Endothelial cell (in vitro differentiated cells): ENCODE measurements around the gene ATG5. TPM values are rescaled to one million over a fixed set of nuclear protein-coding genes. Genes with fewer than 3 reads are reported as not detected.
"Not testable (repeated sequence)": the region's sequence is repeated elsewhere in the genome, so short reads cannot be mapped to it uniquely, and the experiment has no call there.

Experiments
- DNase-seq: peaks from one replicate; pipeline ENCODE4 v3.0.0; 2021; ENCODE audit warnings: low spot score
- H3K27ac Mint-ChIP-seq: one replicate; pipeline ENCODE4 v1.8.0; 2021; ENCODE audit warnings: mixed read lengths, inconsistent platforms; ENCODE audit not compliant: unreplicated experiment
- H3K27me3 Mint-ChIP-seq: one replicate; pipeline ENCODE4 v1.8.0; 2021; ENCODE audit warnings: mild to moderate bottlenecking, moderate library complexity, mixed read lengths, inconsistent platforms; ENCODE audit not compliant: unreplicated experiment
- H3K36me3 Mint-ChIP-seq: one replicate; pipeline ENCODE4 v1.8.0; 2021; ENCODE audit warnings: mild to moderate bottlenecking, low read depth, mixed read lengths, inconsistent platforms; ENCODE audit not compliant: unreplicated experiment
- H3K4me1 Mint-ChIP-seq: one replicate; pipeline ENCODE4 v1.8.0; 2021; ENCODE audit warnings: mild to moderate bottlenecking, mixed read lengths, inconsistent platforms; ENCODE audit not compliant: unreplicated experiment
- H3K4me3 Mint-ChIP-seq: one replicate; pipeline ENCODE4 v1.8.0; 2021; ENCODE audit warnings: mild to moderate bottlenecking, mixed read lengths, inconsistent platforms; ENCODE audit not compliant: unreplicated experiment
- H3K9me3 Mint-ChIP-seq: one replicate; pipeline ENCODE4 v1.8.0; 2021; ENCODE audit warnings: mixed read lengths, inconsistent platforms; ENCODE audit not compliant: unreplicated experiment
- total RNA-seq: library from RNA; stranded (reverse); fragmentation: NEBNext Ultra II Directional; extraction: Animal tissue kit (Norgen Biotek cat#: 25700); gene quantifications from one replicate; pipeline ENCODE4 v1.2.1, GENCODE V29; 2021; ENCODE audit not compliant: unreplicated experiment
- TF ChIP-seq, protein P1 (sequence below): fragments of 200-600 bp; sonication (generic); IDR thresholded peaks from one replicate; pipeline ENCODE4 v1.5.0; 2021; ENCODE audit warnings: antibody characterized with exemption; ENCODE audit not compliant: unreplicated experiment

ATG5 gene
- total RNA-seq, 1 donor from 2014 or later = 27.5 TPM

DNA sequence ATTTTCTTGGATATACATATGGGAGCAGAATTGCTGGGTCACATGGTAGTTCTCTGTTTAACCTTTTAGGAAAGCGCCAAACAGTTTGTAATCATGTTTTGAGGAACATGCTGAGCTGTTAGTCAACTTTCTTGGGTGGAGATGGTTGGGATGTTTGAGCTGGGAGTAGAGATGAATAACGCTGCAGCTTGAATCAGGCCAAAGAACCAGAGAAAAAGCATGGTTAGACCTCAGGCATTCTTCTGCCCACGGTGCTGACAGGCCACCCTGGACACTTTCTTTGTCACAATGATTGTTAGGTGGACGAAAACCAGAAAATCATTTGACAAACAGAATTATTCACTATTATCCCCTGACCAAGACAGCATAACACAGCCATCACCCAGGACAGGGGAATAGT lies 172.6 kb downstream of the ATG5 start:
- no peak overlapping the region for H3K27ac Mint-ChIP-seq
- no peaks in the 10 kb centered on the region for H3K9me3 Mint-ChIP-seq
- no peaks in the 10 kb centered on the region for H3K36me3 Mint-ChIP-seq
- H3K4me1 Mint-ChIP-seq = peaks cover 11% of the 10 kb centered on the region
- TF ChIP-seq, protein P1, sequence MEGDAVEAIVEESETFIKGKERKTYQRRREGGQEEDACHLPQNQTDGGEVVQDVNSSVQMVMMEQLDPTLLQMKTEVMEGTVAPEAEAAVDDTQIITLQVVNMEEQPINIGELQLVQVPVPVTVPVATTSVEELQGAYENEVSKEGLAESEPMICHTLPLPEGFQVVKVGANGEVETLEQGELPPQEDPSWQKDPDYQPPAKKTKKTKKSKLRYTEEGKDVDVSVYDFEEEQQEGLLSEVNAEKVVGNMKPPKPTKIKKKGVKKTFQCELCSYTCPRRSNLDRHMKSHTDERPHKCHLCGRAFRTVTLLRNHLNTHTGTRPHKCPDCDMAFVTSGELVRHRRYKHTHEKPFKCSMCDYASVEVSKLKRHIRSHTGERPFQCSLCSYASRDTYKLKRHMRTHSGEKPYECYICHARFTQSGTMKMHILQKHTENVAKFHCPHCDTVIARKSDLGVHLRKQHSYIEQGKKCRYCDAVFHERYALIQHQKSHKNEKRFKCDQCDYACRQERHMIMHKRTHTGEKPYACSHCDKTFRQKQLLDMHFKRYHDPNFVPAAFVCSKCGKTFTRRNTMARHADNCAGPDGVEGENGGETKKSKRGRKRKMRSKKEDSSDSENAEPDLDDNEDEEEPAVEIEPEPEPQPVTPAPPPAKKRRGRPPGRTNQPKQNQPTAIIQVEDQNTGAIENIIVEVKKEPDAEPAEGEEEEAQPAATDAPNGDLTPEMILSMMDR = no peak
- H3K27me3 Mint-ChIP-seq = peaks cover 2% of the 10 kb centered on the region
- no peak for DNase-seq
- H3K4me3 Mint-ChIP-seq = no peak overlapping the region

DNA sequence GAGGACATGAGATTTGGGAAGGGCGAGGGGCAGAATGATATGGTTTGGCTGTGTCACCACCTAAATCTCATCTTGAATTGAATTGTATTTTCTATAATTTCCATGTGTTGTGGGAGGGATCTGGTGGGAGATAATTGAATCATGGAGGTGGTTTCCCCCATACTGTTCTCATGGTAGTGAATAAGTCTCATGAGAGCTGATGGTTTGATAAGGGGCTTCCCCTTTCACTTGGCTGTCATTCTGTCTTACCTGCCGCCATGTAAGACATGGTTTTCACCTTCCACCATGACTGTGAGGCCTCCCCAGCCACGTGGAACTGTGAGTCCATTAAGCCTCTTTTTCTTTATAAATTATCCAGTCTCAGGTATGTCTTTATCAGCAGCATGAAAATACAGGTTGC lies 173.1 kb downstream of the ATG5 start:
- H3K36me3 Mint-ChIP-seq, H3K9me3 Mint-ChIP-seq, H3K27ac Mint-ChIP-seq, H3K4me3 Mint-ChIP-seq, DNase-seq, H3K27me3 Mint-ChIP-seq: not testable (repeated sequence)
- peaks cover 11% of the 10 kb centered on the region for H3K4me1 Mint-ChIP-seq

DNA sequence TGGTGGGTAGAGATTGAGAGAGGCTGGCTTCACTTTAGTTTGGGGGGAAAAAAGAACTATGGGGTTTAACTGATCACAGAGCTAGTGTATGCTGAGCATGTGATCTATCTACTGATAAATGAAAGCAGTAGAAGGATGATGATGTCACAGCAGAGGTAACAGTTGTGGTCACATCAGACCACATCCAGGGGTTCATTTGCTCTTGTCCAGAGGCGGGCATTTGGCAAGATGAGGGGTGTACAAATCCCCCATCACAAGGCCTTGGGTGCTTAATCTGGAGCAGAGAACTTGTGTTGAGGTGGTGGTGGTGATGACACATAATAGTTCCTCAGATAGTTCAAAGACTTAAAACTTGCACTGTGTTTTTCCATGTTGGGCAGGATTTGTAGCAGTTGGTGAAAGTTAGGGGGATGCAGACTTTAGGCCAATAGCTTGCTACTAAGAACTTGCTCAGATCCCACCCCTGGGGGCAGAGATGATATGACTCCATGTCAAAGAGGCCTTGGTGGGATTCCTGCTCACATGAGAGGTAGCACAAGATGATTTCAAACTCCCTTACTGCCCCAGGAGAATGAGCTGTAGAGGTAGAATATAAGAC lies 176.0 kb downstream of the ATG5 start:
- TF ChIP-seq, protein P1 = no peak
- Mint-ChIP-seq H3K4me3 (no peak overlapping the region), H3K27ac (no peak overlapping the region), H3K9me3 (no peaks in the 10 kb centered on the region), H3K27me3 (no peaks in the 10 kb centered on the region), H3K36me3 (no peaks in the 10 kb centered on the region), H3K4me1 (peaks cover 2% of the 10 kb centered on the region)
- DNase-seq = no peak

DNA sequence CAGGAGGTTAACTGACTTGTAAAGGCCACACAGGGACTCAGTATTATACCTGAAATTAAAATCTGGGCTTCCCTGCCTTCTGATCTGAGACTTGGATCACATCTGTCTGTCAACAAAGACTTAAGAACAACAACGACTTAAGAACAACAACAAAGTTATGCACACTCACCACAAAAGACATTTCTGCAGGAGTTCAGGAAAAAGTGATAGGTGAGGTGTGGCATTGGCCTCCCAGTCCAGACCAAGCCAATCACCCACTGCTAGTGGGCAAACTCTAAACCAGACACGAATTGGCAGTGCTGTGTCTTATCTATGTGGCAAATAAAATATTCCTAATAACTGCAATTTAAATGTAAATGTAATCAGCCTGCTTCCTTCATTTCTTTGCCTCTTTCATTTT lies 178.1 kb downstream of the ATG5 start:
- TF ChIP-seq, protein P1 = no peak
- Mint-ChIP-seq H3K27me3 (peaks cover under 1% of the 10 kb centered on the region), H3K4me1 (no peaks in the 10 kb centered on the region), H3K4me3 (no peak overlapping the region), H3K27ac (no peak overlapping the region), H3K36me3 (no peaks in the 10 kb centered on the region), H3K9me3 (no peaks in the 10 kb centered on the region)
- DNase-seq = no peak

DNA sequence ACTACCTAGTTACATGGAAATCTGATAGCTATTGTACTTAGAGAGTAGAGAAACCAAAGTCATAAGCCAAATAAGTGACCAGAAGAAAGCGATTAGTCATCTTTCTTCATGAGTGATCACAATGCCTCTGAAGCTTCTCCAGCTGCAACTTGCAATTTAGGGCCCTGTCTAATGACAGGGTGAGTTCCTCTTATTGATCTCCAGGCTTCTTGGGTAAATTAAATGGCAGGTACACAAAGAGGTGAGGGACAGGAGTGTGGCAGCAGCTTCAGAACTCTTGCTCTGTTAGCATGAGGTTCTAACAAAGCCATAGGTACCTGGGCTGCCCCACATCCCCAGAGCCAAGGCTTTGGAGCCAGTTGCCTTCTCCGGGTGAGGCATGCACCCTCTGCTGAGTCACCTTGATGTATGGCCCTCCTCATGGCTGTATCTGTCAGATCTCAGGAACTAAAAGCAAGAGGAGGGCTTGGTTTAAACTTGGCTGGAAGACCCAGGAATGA lies 178.7 kb downstream of the ATG5 start:
- Mint-ChIP-seq H3K4me3 (no peak overlapping the region), H3K27me3 (peaks cover 2% of the 10 kb centered on the region), H3K9me3 (no peaks in the 10 kb centered on the region), H3K27ac (no peak overlapping the region), H3K4me1 (peaks cover 4% of the 10 kb centered on the region), H3K36me3 (no peaks in the 10 kb centered on the region)
- TF ChIP-seq, protein P1 = no peak
- no peak for DNase-seq
